ENCODE results near the gene RFXAP.

DNA sequence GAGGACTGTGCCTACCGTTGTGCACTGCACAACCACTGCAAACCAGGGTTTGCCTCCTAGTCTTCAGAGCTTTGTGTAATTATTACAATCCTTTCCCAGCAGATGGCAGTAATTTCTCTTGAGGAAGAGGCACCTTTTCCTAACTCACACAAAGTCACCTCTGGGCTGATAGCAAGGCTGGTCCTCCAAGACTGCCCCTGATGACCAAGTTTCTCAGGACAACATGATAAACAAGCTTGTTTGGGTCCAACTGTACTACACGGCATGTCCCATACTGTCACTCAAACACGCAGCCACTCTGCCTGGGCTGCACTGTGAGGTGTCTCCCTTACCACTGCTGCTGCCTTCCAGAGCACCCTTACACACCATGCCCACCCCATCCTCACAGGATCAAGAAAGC, 39.3 kb downstream of the RFXAP start:
- TF ChIP-seq EZH2 (IDR thresholded peaks at IDR 0.05; ENCODE audit: insufficient read depth, low read length), result no peak
- TF ChIP-seq, protein P1, sequence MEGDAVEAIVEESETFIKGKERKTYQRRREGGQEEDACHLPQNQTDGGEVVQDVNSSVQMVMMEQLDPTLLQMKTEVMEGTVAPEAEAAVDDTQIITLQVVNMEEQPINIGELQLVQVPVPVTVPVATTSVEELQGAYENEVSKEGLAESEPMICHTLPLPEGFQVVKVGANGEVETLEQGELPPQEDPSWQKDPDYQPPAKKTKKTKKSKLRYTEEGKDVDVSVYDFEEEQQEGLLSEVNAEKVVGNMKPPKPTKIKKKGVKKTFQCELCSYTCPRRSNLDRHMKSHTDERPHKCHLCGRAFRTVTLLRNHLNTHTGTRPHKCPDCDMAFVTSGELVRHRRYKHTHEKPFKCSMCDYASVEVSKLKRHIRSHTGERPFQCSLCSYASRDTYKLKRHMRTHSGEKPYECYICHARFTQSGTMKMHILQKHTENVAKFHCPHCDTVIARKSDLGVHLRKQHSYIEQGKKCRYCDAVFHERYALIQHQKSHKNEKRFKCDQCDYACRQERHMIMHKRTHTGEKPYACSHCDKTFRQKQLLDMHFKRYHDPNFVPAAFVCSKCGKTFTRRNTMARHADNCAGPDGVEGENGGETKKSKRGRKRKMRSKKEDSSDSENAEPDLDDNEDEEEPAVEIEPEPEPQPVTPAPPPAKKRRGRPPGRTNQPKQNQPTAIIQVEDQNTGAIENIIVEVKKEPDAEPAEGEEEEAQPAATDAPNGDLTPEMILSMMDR (IDR thresholded peaks at IDR 0.05; ENCODE audit: insufficient read depth, low read depth, low read length), result peak; percentile 48
